Right ventricle myocardium superior (tissue), 1 donor: ENCODE data around the gene OPCML. TPM values are rescaled to one million over a fixed set of nuclear protein-coding genes. Genes with fewer than 3 reads are reported as not detected.

Source experiments
- ATAC-seq: fragments of 200-7000 bp; cut with Tn5 transposase; one replicate; pipeline ENCODE4 v1.9.1; 2020; ENCODE audit warnings: mild to moderate bottlenecking; ENCODE audit not compliant: poor library complexity
- DNase-seq: peaks from one replicate; pipeline ENCODE4 v3.0.0-alpha.2; 2020
- intact Hi-C: fragments of 100-400 bp; cut with DNase I; formaldehyde crosslinking; loops from one replicate; pipeline ENCODE4 v1.11.2; 2022
- total RNA-seq: library from RNA; stranded (reverse); fragmentation: NEBNext Ultra II Directional; extraction: Animal tissue kit (Norgen Biotek cat#: 25700); gene quantifications from one replicate; pipeline ENCODE4 v1.2.1, GENCODE V29; 2021
- donor health status: DM: no; HTN: yes; CAD: no; lungs with severe emphysema.

The OPCML gene
- total RNA-seq, 1 donor from 2014 or later: 0.59 TPM

DNA sequence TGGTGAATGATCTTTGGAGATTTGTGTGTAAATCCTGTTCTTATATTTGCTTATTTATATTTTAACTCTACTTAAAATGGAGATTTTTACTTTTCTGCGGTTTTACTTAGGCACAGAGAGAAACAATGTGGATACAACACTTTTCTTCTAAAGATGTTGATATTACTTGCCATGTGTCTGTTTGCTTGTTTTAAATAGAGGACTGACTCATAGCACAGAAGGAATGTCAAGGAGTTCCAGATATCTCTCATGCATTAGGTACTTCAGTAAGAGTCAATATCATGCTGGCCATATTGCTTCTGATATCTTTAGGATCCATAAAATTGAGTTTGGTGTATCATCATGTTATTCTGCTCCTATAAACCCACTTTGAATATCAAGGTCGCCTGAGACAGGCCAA is 395.0 kb downstream of the OPCML start:
- ATAC-seq: no peak
- no peak for DNase-seq
- intact Hi-C loops: no loop called here

DNA sequence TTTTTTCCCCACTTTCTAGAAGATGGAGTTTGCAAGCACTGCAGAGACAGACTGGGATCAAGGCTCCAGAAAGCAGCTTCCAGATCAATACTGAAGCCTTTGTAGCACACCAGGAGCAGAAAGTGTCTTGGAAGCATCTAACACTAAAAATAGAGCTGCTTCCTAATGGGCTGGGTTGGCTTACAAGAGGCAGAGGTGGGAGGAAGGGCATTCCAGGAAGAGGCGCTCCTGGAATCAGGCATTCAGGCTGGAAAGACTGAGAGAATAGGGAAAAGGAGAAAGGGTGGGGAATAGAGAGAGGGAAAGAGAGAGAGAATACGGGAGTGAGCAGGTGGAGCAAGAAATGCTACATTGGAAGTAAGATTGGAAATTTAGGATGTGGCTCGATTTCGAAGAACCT is 395.9 kb downstream of the OPCML start:
- no peak for ATAC-seq
- intact Hi-C loops: no loop called here

GRCh38 chr11:133134314-133135173 is 397.8 kb downstream of the OPCML start:
- intact Hi-C loops: no loop called here
- ATAC-seq: peak; percentile 79
- peak; percentile 60 for DNase-seq

More for the DNA sequence above, 395.9 kb downstream of the OPCML start:
- no peak for DNase-seq

GRCh38 chr11:133133606-133134005 is 398.7 kb downstream of the OPCML start:
- DNase-seq (no peak), ATAC-seq (no peak)
- intact Hi-C loops: no loop called here

- intact Hi-C loops: no loop called here
- no peak for ATAC-seq
- DNase-seq: no peak
Observed at GRCh38 chr11:133133050-133133449, 399.3 kb downstream of the OPCML start.

DNA sequence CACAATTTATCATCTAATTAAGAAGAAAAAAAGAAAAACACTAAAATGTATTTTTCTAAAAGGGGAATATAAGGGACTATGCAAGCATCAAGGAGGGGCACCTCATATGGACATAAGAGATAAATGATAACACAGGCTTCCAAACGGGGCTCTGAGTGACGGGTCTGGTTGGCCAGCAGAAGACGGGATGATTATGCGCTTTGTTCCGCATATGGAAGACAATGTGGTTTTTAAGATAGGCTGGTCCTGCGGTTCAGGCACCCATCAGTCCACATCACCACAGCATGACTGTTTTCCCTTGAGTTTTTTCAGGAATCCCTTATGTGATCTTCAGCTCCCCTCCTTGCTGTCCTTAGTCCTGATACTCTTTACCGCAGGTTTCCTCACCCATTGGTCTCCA is 404.6 kb downstream of the OPCML start:
- no peak for DNase-seq
- intact Hi-C loops: no loop called here

GRCh38 chr11:133123796-133124195 is 408.5 kb downstream of the OPCML start:
- DNase-seq (no peak), ATAC-seq (no peak)
- intact Hi-C loops: no loop called here

More for the DNA sequence above, 404.6 kb downstream of the OPCML start:
- no peak for ATAC-seq

GRCh38 chr11:133123366-133123765 is 408.9 kb downstream of the OPCML start:
- no peak for DNase-seq
- ATAC-seq: no peak
- intact Hi-C loops: no loop called here

DNA sequence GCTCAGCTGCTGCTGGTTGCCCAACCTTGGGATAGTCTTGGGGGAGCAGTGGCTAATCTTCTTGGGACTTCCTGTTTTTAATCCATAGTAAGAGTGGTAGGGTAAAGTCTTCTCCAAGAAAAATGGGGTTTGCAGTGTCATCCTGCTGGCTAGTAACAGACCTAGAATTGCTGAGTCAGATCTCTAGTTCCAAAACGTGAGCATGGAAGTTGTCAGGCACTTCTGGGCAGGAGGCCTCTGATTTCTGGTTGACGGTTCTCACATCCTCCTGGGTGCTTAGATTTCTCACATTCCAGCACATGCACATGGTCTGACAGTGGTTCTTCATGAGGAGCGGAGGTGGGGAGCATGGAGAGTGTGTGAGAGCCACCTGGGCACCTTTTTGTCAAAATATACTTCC is 410.0 kb downstream of the OPCML start:
- intact Hi-C loops: no loop called here

GRCh38 chr11:133118563-133119268 is 413.6 kb downstream of the OPCML start:
- intact Hi-C loops: no loop called here
- peak; percentile 96 for ATAC-seq
- DNase-seq: peak; percentile 48

More for the DNA sequence above, 410.0 kb downstream of the OPCML start:
- no peak for DNase-seq
- ATAC-seq: no peak

GRCh38 chr11:133115099-133115498 is 417.2 kb downstream of the OPCML start:
- ATAC-seq: peak; percentile 79
- intact Hi-C loops: no loop called here
- DNase-seq: peak; percentile 70

GRCh38 chr11:133107763-133108162 is 424.5 kb downstream of the OPCML start:
- intact Hi-C loops: no loop called here
- DNase-seq: no peak
- no peak for ATAC-seq

- intact Hi-C loops: no loop called here
Observed at GRCh38 chr11:133107136-133107535, 425.2 kb downstream of the OPCML start.

GRCh38 chr11:133106417-133106816 is 425.9 kb downstream of the OPCML start:
- ATAC-seq (no peak), DNase-seq (no peak)
- intact Hi-C loops: no loop called here

More at GRCh38 chr11:133107136-133107535, 425.2 kb downstream of the OPCML start:
- ATAC-seq (no peak), DNase-seq (no peak)

DNA sequence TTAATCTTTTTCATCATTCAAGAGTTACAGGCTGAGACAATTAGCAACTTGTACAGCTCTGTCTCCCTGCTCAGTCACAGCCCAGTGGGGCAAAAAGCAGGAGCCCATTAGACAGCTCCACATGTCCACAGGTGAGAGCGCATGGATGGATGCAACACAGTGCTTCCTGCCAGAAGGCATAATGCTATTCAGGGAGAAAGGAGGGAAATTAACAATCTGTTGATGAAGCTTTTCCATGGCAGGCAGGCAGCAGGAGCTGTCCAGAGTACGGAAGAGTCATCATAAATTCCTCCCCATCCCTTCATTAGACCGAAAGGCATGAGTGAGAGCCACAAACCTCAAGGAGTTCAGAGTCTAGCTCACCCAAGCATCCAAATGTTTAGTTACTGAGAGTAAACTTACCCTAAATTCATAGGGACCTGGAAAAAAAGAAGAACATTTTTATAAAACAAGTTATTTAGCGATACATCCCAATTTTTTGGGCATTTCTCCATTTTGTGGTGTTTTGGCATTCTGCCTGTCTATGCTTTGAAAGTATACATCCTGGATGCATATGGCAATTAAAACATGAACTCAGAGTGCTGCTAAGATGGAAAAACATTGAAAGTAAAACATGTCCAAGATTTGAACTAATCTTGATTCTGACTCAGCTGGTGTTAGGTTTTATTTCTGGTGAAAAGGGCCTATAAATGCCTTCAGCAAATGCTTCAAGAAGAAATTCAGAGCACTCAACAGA is 428.1 kb downstream of the OPCML start:
- DNase-seq: no peak
- no peak for ATAC-seq
- intact Hi-C loops: no loop called here

DNA sequence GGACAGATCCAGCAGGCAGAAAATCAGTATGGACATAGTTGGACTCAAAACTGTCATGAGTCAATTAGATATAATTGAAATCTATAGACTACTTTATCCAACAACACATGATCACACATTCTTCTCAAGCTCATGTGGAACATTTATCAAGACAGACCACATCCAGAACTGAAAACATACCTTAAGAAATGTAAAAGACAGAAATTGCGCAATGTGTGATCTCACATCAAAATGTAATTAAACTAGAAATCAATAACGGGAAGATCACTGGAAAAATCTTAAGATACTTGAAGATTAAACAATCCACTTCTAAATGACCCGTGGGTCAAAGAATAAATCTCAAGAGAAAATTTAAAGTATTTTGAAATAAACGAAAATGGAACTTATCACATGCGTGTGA is 435.3 kb downstream of the OPCML start:
- intact Hi-C loops: no loop called here
- no peak for DNase-seq

GRCh38 chr11:133086518-133086917 is 445.8 kb downstream of the OPCML start:
- no peak for ATAC-seq
- intact Hi-C loops: no loop called here
- DNase-seq: no peak

More for the DNA sequence above, 435.3 kb downstream of the OPCML start:
- ATAC-seq: no peak

- DNase-seq: peak; percentile 78
- peak; percentile 99 for ATAC-seq
- intact Hi-C loops: no loop called here
Observed at GRCh38 chr11:133082841-133083488, 449.3 kb downstream of the OPCML start.

- intact Hi-C loops: no loop called here
- ATAC-seq (no peak), DNase-seq (no peak)
Observed at GRCh38 chr11:133082453-133082781, 449.9 kb downstream of the OPCML start.
